Omental fat pad (tissue), 4 donors: ENCODE measurements around the gene ANKIB1. TPM values are rescaled to one million over a fixed set of nuclear protein-coding genes. Genes with fewer than 3 reads are reported as not detected.
"Not testable (repeated sequence)": the region's sequence is repeated elsewhere in the genome, so short reads cannot be mapped to it uniquely, and the experiment has no call there.

Source experiments
- ATAC-seq: fragments of 150-250 bp; one replicate; pipeline ENCODE4 v1.9.1; 2016; ENCODE audit warnings: mild to moderate bottlenecking, moderate library complexity; ENCODE audit not compliant: low FRiP score
- DNase-seq: peaks from one replicate; pipeline ENCODE4 v3.0.0-alpha.2; 2019; ENCODE audit warnings: low spot score
- total RNA-seq, 4 donors: library from RNA; depleted of rRNA; stranded (reverse); fragments of >200 nt; gene quantifications; one replicate each; pipeline ENCODE4 v1.1.0, GENCODE V29; 2016
- TF ChIP-seq, protein P1 (sequence below), 3 donors: fragments of 450-650 bp; IDR thresholded peaks; one replicate each; pipeline ENCODE4 v1.5.1; 2016 to 2017; ENCODE audit warnings: antibody characterized with exemption in 3 of 3, mild to moderate bottlenecking in 3 of 3, moderate library complexity in 2 of 3

Gene ANKIB1
- total RNA-seq, 4 donors from 2014 or later, result 30.6 to 55.2 (median 36.3) TPM

DNA sequence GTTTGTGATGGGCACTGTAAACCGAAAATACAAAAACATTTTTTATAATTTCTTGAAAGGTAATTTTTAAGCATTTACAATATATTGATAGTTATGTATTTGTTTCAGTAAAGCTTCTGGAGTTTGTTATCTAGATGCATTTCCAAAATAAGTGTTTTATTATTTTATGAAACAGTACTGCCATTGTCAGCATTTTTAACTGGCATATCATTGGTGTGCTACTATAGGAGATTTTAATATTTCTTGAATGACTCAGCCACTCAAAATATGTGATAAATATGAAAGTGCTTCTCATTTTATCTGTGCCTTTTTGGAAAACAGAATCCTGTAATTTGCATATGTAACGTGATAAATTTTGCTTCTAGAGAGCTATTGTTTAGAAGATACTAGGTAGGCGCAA lies 97.9 kb downstream of the ANKIB1 start:
- ATAC-seq, result no peak
- no peak for DNase-seq
- TF ChIP-seq, protein P1, sequence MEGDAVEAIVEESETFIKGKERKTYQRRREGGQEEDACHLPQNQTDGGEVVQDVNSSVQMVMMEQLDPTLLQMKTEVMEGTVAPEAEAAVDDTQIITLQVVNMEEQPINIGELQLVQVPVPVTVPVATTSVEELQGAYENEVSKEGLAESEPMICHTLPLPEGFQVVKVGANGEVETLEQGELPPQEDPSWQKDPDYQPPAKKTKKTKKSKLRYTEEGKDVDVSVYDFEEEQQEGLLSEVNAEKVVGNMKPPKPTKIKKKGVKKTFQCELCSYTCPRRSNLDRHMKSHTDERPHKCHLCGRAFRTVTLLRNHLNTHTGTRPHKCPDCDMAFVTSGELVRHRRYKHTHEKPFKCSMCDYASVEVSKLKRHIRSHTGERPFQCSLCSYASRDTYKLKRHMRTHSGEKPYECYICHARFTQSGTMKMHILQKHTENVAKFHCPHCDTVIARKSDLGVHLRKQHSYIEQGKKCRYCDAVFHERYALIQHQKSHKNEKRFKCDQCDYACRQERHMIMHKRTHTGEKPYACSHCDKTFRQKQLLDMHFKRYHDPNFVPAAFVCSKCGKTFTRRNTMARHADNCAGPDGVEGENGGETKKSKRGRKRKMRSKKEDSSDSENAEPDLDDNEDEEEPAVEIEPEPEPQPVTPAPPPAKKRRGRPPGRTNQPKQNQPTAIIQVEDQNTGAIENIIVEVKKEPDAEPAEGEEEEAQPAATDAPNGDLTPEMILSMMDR (IDR thresholded peaks at IDR 0.05), result no peak

DNA sequence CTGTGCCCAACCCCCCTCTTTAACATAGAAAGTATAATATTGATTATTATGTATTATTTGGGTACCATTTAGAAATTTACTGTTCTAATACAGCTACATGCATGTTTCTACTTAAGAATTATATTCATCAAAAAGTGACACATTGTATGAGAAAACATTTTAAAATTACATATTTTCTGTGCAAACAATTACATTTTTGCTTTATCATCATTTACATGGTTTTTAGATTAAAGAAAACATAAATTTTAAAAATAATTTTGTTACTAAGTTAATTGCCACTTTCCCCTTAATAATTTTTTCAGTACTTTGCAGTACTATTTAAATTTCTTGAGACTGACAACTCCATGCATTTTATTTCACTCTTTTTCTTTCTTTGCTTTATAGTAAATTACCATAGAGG lies 106.2 kb downstream of the ANKIB1 start:
- TF ChIP-seq, protein P1 (IDR thresholded peaks at IDR 0.05), result no peak
- ATAC-seq (no peak), DNase-seq (no peak)

DNA sequence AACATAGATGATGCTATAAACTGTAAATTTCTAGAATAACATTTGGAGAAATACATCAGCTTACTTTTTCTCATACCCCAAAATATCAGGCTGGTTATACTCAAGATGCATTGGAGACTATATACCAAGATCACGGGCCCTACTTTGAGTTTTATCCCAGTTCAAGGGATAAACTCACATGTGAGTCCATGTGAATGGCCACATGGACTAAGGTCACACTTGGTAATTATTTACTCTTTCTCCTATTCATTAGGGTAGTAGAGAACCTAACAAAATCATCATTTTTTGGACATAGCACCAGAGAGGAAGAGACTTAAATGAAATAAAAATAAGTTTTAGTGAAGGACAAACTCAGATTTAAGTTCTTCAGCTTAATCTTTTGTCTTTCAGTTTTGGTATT lies 108.4 kb downstream of the ANKIB1 start:
- DNase-seq (no peak), ATAC-seq (no peak)
- TF ChIP-seq, protein P1 (IDR thresholded peaks at IDR 0.05), result no peak

DNA sequence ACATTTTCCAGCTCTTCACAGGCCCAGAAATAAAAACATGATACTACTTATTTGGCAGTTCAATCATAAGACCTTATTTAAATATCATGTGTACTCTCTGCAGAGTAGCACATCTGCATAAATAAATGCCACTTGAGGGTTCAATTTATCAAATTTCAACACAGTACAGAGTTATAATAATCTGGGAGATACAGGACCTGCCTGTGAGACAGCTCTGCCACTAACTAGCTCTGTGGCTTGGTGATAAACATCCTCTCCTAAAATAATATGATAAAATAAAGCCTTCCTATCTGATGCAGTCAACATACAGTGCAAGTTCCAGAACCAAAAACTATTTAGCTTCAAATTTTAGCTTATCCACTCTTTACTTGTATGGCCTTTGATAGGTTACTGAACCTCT lies 110.6 kb downstream of the ANKIB1 start:
- TF ChIP-seq, protein P1 (IDR thresholded peaks at IDR 0.05), result no peak
- ATAC-seq (no peak), DNase-seq (no peak)

DNA sequence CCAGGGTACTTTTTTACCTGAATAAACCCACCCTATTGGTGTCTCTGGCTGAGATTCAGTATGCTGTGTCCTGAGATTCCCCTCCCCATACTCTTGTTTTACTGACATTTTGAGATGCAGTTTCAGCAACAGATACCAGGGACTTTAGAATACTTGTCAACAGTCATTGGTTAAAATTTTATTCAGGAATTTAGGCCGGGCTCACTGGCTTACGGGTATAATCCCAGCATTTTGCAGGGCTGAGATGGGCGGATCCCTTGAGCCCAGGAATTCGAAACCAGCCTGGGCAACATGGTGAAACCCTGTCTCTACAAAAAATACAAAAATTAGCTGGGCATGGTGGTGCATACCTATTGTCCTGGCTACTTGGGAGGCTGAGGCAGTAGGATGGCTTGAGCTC lies 111.5 kb downstream of the ANKIB1 start:
- TF ChIP-seq, protein P1 (IDR thresholded peaks at IDR 0.05), result no peak
- DNase-seq, result no peak
- no peak for ATAC-seq

DNA sequence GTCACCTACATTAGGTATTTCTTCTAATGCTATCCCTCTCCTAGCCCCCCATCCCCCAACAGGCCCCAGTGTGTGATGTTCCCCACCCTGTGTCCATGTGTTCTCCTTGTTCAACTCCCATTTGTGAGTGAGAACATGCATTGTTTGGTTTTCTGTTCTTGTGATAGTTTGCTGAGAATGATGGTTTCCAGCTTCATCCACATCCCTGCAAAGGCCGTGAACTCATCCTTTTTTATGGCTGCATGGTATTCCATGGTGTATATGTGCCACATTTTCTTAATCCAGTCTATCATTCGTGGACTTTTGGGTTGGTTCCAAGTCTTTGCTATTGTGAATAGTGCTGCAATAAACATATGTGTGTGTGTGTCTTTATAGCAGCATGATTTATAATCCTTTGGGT lies 113.4 kb downstream of the ANKIB1 start:
- ATAC-seq, DNase-seq: not testable (repeated sequence)

DNA sequence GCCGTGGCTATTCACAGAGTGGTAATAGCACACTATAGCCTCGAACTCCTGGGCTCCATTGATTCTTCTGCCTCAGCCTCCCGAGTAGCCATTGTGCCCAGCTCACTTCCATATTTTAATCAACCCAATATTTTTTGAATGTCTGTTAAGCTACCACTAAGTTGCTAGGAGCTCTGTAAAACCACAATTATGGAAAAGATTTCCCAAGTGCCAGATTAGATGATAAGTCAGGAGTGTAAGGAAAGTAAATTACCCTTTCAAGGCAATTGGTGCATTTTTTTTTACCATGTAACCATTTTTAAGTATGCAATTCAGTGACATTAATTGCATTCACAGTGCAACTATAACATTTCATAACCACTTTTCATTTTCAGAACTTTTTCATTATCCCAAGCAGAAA lies 114.0 kb downstream of the ANKIB1 start:
- TF ChIP-seq, protein P1 (IDR thresholded peaks at IDR 0.05), result no peak
- no peak for ATAC-seq
- no peak for DNase-seq

DNA sequence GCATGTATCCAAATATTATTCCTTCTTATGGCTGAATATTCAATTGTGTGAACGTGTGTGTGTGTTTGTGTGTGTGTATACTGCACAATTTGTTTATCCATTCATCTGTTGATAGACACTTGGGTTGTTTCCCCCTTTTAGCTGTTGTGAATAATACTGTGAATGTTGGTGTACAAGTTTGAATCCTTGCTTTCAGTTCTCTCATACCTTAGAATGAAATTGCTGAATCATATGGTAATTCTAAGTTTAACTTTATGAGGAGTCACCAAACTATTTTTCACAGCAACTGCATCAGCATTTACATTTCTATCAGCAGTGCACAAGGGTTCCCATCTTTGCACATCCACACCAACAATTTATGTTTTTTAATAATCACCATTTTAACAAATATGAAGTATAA lies 114.6 kb downstream of the ANKIB1 start:
- no peak for ATAC-seq
- no peak for DNase-seq
- TF ChIP-seq, protein P1 (IDR thresholded peaks at IDR 0.05), result no peak
